Karpas-422 (cell line): ENCODE results near the gene IQGAP3. TPM values are rescaled to one million over a fixed set of nuclear protein-coding genes. Genes with fewer than 3 reads are reported as not detected.

ENCODE experiments used
- DNase-seq: peaks from one replicate; pipeline ENCODE4 v3.0.0-alpha.2; 2015
- H2AFZ ChIP-seq: fragments of 200-600 bp; sonication (generic); 2 replicates; pipeline ENCODE4 v1.6.1; 2014; ENCODE audit warnings: antibody characterized with exemption, low read length, mixed read lengths
- H3K27ac ChIP-seq: fragments of 200-600 bp; sonication (generic); 2 replicates; pipeline ENCODE4 v1.5.1; 2014; ENCODE audit warnings: mild to moderate bottlenecking, low read length, moderate library complexity
- H3K27me3 ChIP-seq: fragments of 200-600 bp; sonication (generic); 2 replicates; pipeline ENCODE4 v1.6.1; 2014; ENCODE audit warnings: low read length, mixed read lengths
- H3K36me3 ChIP-seq: fragments of 200-600 bp; sonication (generic); 2 replicates; pipeline ENCODE4 v1.6.1; 2014; ENCODE audit warnings: low read length, mixed read lengths; ENCODE audit not compliant: insufficient read depth
- H3K4me1 ChIP-seq: fragments of 200-600 bp; sonication (generic); 2 replicates; pipeline ENCODE4 v1.6.1; 2014; ENCODE audit warnings: mild to moderate bottlenecking, low read length, mixed read lengths
- H3K4me2 ChIP-seq: fragments of 200-600 bp; sonication (generic); 2 replicates; pipeline ENCODE4 v1.6.1; 2014; ENCODE audit warnings: low read length, low read depth, mild to moderate bottlenecking; ENCODE audit not compliant: poor library complexity, severe bottlenecking
- H3K4me3 ChIP-seq: fragments of 200-600 bp; sonication (generic); 2 replicates; pipeline ENCODE4 v1.5.1; 2014; ENCODE audit warnings: mild to moderate bottlenecking, antibody characterized with exemption, low read length, mixed read lengths
- H3K79me2 ChIP-seq: fragments of 200-600 bp; sonication (generic); 2 replicates; pipeline ENCODE4 v1.6.1; 2014; ENCODE audit warnings: mild to moderate bottlenecking, low read length, mixed read lengths
- H3K9ac ChIP-seq: fragments of 200-600 bp; sonication (generic); 2 replicates; pipeline ENCODE4 v1.6.0; 2014; ENCODE audit warnings: low read length
- H3K9me2 ChIP-seq: fragments of 200-600 bp; sonication (generic), shearing (Covaris generic); replicated peaks from 2 replicates; pipeline ENCODE4 v1.6.0; 2014; ENCODE audit warnings: mild to moderate bottlenecking, low read length, moderate library complexity; ENCODE audit not compliant: insufficient read depth
- H3K9me3 ChIP-seq: fragments of 300-700, 200-600 bp; sonication (generic); 2 replicates; pipeline ENCODE4 v1.6.1; 2014; ENCODE audit warnings: low read length, mixed read lengths
- H4K20me1 ChIP-seq: fragments of 200-600 bp; sonication (generic); 2 replicates; pipeline ENCODE4 v1.6.1; 2014; ENCODE audit warnings: mild to moderate bottlenecking, antibody characterized with exemption, low read length, low read depth; ENCODE audit not compliant: insufficient read depth
- total RNA-seq: library from RNA; depleted of rRNA; stranded (reverse); fragments of >200 nt; shearing (Covaris generic); gene quantifications from 2 replicates; pipeline ENCODE4 v1.2.3, GENCODE V29; 2014; ENCODE audit warnings: low replicate concordance

Gene IQGAP3
- total RNA-seq, 1 experiment from 2014 or later, result 0.75 TPM

DNA sequence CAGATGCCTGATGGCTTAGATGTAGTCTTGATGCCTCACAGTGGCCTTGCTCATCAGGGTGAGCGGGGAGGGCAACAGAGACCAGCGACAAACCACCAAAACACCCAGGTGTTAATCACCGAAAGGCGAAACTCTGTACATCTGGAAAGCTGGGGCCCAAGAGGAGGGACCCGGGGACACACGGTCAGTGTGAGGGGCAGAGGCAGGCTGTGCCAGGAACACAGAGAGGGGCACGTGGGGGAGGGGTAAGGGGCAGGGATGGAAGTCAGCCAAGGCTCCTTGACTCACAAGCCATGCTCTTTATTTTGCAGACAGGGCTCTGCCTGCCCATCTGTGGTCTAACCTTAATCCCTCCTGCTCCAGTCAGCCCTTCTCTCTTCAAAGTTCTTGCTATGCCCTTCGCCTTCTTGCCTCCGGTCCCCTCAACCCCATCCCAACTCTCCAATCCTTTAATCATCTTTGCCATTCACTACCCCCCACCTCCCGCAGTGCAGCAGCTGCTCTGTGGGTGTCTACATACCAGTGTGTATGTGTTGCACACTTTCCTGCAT, 76.1 kb downstream of the IQGAP3 start:
- Histone ChIP-seq H3K9me2 (no peaks in the 10 kb centered on the region), H3K4me1 (peaks cover 84% of the 10 kb centered on the region), H3K9ac (peak overlapping the region; percentile 94), H3K9me3 (no peaks in the 10 kb centered on the region), H3K27ac (peak overlapping the region; percentile 99), H3K27me3 (no peaks in the 10 kb centered on the region), H3K4me2 (peak overlapping the region; percentile 87), H3K79me2 (peaks cover 80% of the 10 kb centered on the region), H3K36me3 (no peaks in the 10 kb centered on the region; the same call in 1 of the 2 replicates), H2AFZ (no peak overlapping the region), H3K4me3 (peak overlapping the region; percentile 89; the same call in 1 of the 2 replicates), H4K20me1 (peaks cover 18% of the 10 kb centered on the region; the same call in 1 of the 2 replicates)
- DNase-seq, result peak; percentile 48

DNA sequence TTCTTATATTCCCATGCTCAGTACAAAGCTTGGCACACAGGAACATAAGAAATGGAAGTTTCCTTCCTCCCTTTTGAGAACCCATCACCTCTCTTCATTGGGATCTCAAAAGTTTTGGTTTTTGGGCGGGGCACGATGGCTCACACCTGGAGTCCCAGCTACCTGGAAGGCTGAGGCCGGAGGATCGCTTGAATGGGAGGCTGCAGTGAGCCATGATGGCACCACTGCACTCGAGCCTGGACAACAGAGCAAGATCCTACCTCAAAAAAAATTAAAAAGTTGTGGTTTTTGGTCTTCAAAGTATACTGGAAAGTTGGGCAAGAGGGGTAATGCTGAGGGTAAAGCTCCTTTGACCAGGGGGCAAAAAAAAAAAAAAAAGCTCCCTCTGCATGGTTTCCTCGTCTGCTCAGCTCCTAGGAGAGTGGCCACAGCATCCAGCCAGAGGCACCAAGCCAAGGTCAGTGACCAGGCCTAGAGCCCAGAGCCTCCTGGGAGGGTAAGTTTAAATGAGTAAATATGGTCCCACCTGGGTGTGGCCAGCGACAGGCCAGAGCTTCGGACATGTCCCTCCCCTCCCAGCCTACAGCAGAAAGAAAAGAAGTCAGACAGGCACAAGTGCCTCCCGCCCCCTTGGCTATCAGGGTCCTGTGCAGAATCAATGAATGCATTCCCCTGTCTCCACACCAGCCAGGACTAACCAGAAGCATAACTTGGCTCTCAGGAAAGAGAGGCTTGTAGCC, 76.8 kb downstream of the IQGAP3 start:
- Histone ChIP-seq H3K9me2 (no peaks in the 10 kb centered on the region), H3K27ac (peak overlapping the region; percentile 99), H3K4me3 (no peak overlapping the region; the same call in 1 of the 2 replicates), H3K4me2 (peak overlapping the region; percentile 87), H3K27me3 (no peaks in the 10 kb centered on the region), H3K79me2 (peaks cover 87% of the 10 kb centered on the region), H3K36me3 (no peaks in the 10 kb centered on the region; the same call in 1 of the 2 replicates), H3K4me1 (peaks cover 87% of the 10 kb centered on the region), H2AFZ (no peak overlapping the region), H3K9me3 (no peaks in the 10 kb centered on the region), H3K9ac (peak overlapping the region; percentile 94), H4K20me1 (peaks cover 18% of the 10 kb centered on the region; the same call in 1 of the 2 replicates)
- no peak for DNase-seq

DNA sequence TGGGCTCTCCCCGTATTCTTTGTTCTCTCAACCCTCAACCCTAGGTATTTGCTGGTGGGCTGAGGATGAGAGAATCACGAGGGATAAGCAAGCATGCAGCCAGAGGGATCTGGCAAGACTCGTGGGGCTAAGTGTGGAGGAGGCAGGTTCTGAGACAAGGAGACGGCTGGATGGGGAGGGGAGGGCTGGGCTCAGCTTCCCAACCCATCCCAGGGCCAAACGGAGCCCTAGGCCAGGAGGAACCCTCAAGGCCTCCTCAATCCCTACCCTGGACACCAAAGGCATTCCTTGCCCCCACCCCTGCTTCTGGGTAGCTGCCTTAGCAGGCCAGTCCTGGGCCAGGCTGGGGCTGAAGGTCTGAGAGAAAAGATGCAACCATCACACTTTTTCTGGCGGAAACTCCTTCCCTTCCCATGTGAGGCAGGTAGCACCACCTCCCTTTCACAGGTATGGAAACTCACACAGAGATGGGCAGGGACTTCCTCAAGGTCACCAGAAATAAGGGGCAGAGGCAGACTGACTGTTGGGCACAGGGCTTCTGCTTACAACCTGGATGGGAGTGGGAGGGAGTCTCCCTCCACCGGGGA, 78.0 kb downstream of the IQGAP3 start:
- DNase-seq, result peak; percentile 53
- H3K4me3 ChIP-seq, result peak overlapping the region; percentile 61
- H2AFZ ChIP-seq, result no peak overlapping the region
- peak overlapping the region; percentile 79 for H3K9ac ChIP-seq
- H3K36me3 ChIP-seq, result no peaks in the 10 kb centered on the region; the same call in 1 of the 2 replicates
- H3K4me1 ChIP-seq, result peaks cover 98% of the 10 kb centered on the region
- H3K27ac ChIP-seq, result peak overlapping the region; percentile 99
- peak overlapping the region; percentile 79 for H3K4me2 ChIP-seq
- H3K9me3 ChIP-seq, result no peaks in the 10 kb centered on the region
- H3K9me2 ChIP-seq, result no peaks in the 10 kb centered on the region
- H3K27me3 ChIP-seq, result no peaks in the 10 kb centered on the region
- H3K79me2 ChIP-seq, result peaks cover 87% of the 10 kb centered on the region
- peaks cover 18% of the 10 kb centered on the region; the same call in 1 of the 2 replicates for H4K20me1 ChIP-seq

DNA sequence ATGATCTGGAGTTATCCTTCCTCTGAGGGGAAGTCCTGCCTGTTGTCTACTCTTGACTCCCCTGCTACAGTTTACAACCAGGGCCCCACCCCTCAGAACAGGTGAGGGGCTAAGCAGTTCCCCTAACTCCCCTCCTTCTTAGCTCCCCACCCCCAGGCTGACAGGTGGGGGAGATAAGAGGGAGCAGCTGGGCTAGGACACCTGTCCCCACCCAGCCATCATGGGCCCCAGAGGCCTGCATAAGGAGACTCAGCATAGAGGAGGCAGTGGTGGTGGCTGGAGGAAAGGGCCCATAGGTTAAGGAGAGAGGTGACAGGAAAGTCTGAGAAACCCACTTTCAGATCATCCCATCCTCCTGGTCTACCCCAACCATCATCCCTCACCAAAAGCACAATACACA, 78.6 kb downstream of the IQGAP3 start:
- peaks cover 87% of the 10 kb centered on the region for H3K79me2 ChIP-seq
- peaks cover 14% of the 10 kb centered on the region; the same call in 1 of the 2 replicates for H4K20me1 ChIP-seq
- H3K9me3 ChIP-seq, result no peaks in the 10 kb centered on the region
- H3K27me3 ChIP-seq, result no peaks in the 10 kb centered on the region
- peak overlapping the region; percentile 79 for H3K9ac ChIP-seq
- H3K4me1 ChIP-seq, result peaks cover 100% of the 10 kb centered on the region
- peak overlapping the region; percentile 99 for H3K27ac ChIP-seq
- DNase-seq, result peak; percentile 69
- no peak overlapping the region for H2AFZ ChIP-seq
- peak overlapping the region; percentile 79 for H3K4me2 ChIP-seq
- peak overlapping the region; percentile 61 for H3K4me3 ChIP-seq
- H3K36me3 ChIP-seq, result no peaks in the 10 kb centered on the region; the same call in 1 of the 2 replicates
- no peaks in the 10 kb centered on the region for H3K9me2 ChIP-seq

DNA sequence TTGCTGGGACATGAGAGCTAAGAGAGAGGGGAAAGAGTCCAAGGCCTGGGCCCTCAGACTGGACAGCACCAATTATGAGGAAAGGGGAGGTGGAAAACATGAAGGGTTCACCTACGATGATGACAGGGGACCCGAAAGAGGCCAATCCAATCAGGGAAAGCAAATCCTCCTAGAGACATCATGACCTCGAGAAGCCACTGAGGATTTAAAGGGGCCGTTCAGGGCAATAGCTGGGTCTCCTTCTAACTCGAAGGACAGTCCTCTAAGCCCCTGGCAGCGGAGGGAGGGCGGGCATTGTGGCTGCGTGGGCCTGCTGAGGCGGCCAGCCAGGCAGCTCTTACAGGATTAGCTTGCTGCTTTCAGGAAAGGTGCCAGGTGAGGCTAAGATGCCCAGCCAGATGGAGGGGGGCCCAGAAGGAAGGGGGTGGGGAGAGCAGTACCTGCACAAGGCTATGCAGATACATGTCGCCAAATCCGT, 79.2 kb downstream of the IQGAP3 start:
- peak; percentile 79 for DNase-seq

DNA sequence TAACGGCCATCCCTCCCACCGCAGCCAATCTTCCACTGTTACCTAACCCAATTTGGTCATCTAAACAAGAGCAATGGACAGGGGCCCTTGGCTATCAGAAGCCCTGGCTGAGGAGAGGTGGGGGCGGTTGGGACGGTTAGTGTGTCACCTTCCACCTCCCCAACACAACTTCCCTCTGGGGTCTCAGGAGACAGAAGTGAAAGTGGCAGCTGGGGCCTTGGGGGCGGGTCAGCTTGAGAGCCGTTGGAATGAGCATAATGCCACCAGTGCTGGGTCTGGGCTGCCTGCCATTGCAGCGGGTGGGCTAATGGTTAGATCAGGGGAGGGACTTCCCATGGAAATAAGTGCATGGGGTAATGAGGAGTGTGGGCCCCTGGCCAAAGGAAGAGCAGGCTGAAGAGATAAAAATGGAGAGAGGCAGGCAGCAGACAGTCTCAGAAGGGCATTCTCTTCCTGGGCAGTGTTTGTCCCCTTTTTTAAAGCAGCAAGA, 79.7 kb downstream of the IQGAP3 start:
- no peaks in the 10 kb centered on the region; the same call in 1 of the 2 replicates for H3K36me3 ChIP-seq
- H3K27me3 ChIP-seq, result no peaks in the 10 kb centered on the region
- H3K4me1 ChIP-seq, result peaks cover 100% of the 10 kb centered on the region
- peaks cover 87% of the 10 kb centered on the region for H3K79me2 ChIP-seq
- H3K9me2 ChIP-seq, result no peaks in the 10 kb centered on the region
- H4K20me1 ChIP-seq, result peaks cover 18% of the 10 kb centered on the region; the same call in 1 of the 2 replicates
- peak; percentile 98 for DNase-seq
- H2AFZ ChIP-seq, result no peak overlapping the region
- peak overlapping the region; percentile 79 for H3K4me2 ChIP-seq
- no peaks in the 10 kb centered on the region for H3K9me3 ChIP-seq
- peak overlapping the region; percentile 80 for H3K9ac ChIP-seq
- H3K4me3 ChIP-seq, result peak overlapping the region; percentile 61
- H3K27ac ChIP-seq, result peak overlapping the region; percentile 99

More for the DNA sequence above, 79.2 kb downstream of the IQGAP3 start:
- Histone ChIP-seq H3K79me2 (peaks cover 87% of the 10 kb centered on the region), H3K4me3 (peak overlapping the region; percentile 61), H2AFZ (no peak overlapping the region), H3K9ac (peak overlapping the region; percentile 79), H3K9me2 (no peaks in the 10 kb centered on the region), H3K36me3 (no peaks in the 10 kb centered on the region; the same call in 1 of the 2 replicates), H4K20me1 (peaks cover 16% of the 10 kb centered on the region; the same call in 1 of the 2 replicates), H3K4me1 (peaks cover 100% of the 10 kb centered on the region), H3K9me3 (no peaks in the 10 kb centered on the region), H3K27ac (peak overlapping the region; percentile 99), H3K4me2 (peak overlapping the region; percentile 79), H3K27me3 (no peaks in the 10 kb centered on the region)

GRCh38 chr1:156492013-156492590, 80.3 kb downstream of the IQGAP3 start:
- peak; percentile 92 for DNase-seq
- peak overlapping the region; percentile 79 for H3K4me2 ChIP-seq
- peaks cover 87% of the 10 kb centered on the region for H3K79me2 ChIP-seq
- H3K27me3 ChIP-seq, result no peaks in the 10 kb centered on the region
- H3K9ac ChIP-seq, result peak overlapping the region; percentile 80
- H4K20me1 ChIP-seq, result peaks cover 13% of the 10 kb centered on the region; the same call in 1 of the 2 replicates
- peak overlapping the region; percentile 99 for H3K27ac ChIP-seq
- peak overlapping the region; percentile 60 for H3K4me3 ChIP-seq
- no peak overlapping the region for H2AFZ ChIP-seq
- no peaks in the 10 kb centered on the region for H3K9me3 ChIP-seq
- H3K36me3 ChIP-seq, result no peaks in the 10 kb centered on the region; the same call in 1 of the 2 replicates
- no peaks in the 10 kb centered on the region for H3K9me2 ChIP-seq
- H3K4me1 ChIP-seq, result peaks cover 100% of the 10 kb centered on the region
